ENCODE measurements around the gene PCSK2.

Gene PCSK2

DNA sequence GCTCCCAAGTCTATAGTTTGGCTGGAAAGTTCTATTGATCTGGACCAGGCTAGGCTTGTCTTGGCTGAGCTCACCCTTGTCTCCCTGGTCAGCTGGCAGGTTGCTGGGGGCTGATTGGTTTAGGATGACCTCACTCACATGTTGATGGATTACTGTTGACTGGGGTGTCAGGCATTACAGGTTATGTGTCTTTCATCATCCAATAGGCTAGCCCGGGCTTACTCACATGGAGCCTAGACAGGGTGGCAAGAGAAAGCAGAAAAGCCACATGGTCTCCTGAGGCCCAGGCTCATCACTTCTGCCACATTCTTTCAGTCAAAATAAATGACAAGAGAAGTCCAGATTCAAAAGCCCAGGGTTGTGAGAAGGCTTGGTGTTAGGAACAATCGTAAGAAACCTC, 200.8 kb downstream of the PCSK2 start:
- Histone ChIP-seq H3K27me3 (ENCODE audit: insufficient read depth, low read length) (peaks cover 54% of the 10 kb centered on the region), H2AFZ (ENCODE audit: low read length, unreplicated experiment) (no peak overlapping the region), H3K4me3 (ENCODE audit: low read depth, low read length) (no peak overlapping the region), H3K4me1 (ENCODE audit: control insufficient read depth, insufficient read depth, low read length, unreplicated experiment) (no peaks in the 10 kb centered on the region), H3K36me3 (ENCODE audit: insufficient read depth, low read length) (no peaks in the 10 kb centered on the region), H3K27ac (ENCODE audit: low read depth, low read length) (no peak overlapping the region), H3K79me2 (ENCODE audit: control insufficient read depth, insufficient read depth, low read length, unreplicated experiment) (no peaks in the 10 kb centered on the region)

DNA sequence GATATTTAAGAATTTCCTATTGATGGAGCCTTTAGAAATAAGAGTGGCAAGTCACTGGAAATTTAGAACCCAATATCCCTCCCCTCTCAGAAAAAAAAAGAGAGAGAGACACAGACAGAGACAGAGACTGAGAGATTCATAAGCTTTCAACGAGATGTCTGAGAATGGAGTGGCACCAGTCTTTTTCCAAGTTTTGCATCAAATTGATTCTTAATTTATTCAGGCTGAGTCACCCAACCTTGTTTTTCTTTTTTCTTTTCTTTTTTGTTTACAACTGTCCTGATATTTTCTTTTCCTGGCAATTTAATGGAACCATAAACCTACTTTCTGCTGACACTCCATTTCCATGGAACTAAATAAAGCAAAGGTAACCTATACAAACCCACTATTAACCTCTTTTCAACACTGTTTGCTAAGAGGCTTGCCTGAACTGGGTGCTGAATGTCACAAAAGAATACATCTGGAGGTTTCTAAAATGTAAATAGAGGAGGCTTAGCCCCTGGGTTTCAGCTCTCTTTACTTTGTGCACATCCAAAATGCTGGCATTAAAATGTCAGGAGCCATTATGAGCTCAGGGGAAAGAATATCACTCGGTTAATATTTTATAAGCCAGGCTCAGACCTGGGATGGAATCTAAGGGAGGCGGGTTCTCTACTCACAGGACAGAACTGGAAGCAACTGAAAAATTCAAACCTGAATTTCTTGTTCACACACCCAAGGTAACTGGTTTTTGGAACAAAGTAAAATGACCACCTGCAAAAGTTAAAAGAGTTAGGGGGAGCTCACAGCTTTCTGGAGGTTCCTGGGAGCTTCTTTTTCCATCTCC, 203.5 kb downstream of the PCSK2 start:
- no peaks in the 10 kb centered on the region for H3K79me2 ChIP-seq (ENCODE audit: control insufficient read depth, insufficient read depth, low read length, unreplicated experiment)
- no peak overlapping the region for H3K27ac ChIP-seq (ENCODE audit: low read depth, low read length)
- no peak overlapping the region for H2AFZ ChIP-seq (ENCODE audit: low read length, unreplicated experiment)
- no peaks in the 10 kb centered on the region for H3K4me1 ChIP-seq (ENCODE audit: control insufficient read depth, insufficient read depth, low read length, unreplicated experiment)
- H3K36me3 ChIP-seq (ENCODE audit: insufficient read depth, low read length), result no peaks in the 10 kb centered on the region
- no peak overlapping the region for H3K4me3 ChIP-seq (ENCODE audit: low read depth, low read length)
- peaks cover 70% of the 10 kb centered on the region for H3K27me3 ChIP-seq (ENCODE audit: insufficient read depth, low read length)

DNA sequence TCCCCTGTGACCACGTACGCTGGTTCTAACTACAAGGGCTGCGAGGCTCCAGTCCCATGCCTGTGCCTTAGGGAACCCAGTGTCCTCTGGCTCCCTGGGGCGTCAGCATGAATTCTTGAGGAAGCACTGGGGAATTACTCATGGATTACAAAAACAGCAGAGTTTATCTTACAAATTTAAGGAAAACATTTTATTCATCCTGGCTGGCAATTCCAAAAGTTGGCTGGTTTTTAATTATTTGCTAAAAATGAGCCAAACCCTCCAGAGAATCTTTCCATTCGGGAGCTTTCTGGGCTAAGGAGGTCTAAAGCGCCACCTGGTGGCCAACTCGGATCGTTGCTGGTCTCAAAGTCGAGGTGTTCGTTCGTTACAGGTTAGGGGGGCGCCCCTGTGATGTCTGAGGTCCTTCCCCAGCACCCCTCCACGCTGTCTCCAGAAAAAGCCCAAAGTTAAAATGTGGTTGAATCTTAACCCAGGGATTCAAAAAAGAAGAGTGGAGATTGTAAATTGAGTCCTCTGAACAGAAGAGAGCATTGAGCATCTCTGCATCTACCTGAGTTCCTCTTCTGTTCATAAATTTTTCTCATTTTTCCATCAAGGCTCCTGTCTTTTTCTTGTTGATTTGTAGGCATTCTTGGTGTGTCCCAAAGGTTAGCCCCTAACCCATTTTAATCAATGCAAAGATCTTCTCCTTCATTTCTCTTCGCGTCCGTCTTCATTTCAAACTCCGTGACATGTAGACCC, 205.0 kb downstream of the PCSK2 start:
- H2AFZ ChIP-seq (ENCODE audit: low read length, unreplicated experiment), result no peak overlapping the region
- no peaks in the 10 kb centered on the region for H3K36me3 ChIP-seq (ENCODE audit: insufficient read depth, low read length)
- H3K27me3 ChIP-seq (ENCODE audit: insufficient read depth, low read length), result peaks cover 84% of the 10 kb centered on the region
- no peaks in the 10 kb centered on the region for H3K79me2 ChIP-seq (ENCODE audit: control insufficient read depth, insufficient read depth, low read length, unreplicated experiment)
- no peak overlapping the region for H3K4me3 ChIP-seq (ENCODE audit: low read depth, low read length)
- no peak overlapping the region for H3K27ac ChIP-seq (ENCODE audit: low read depth, low read length)
- no peaks in the 10 kb centered on the region for H3K4me1 ChIP-seq (ENCODE audit: control insufficient read depth, insufficient read depth, low read length, unreplicated experiment)

DNA sequence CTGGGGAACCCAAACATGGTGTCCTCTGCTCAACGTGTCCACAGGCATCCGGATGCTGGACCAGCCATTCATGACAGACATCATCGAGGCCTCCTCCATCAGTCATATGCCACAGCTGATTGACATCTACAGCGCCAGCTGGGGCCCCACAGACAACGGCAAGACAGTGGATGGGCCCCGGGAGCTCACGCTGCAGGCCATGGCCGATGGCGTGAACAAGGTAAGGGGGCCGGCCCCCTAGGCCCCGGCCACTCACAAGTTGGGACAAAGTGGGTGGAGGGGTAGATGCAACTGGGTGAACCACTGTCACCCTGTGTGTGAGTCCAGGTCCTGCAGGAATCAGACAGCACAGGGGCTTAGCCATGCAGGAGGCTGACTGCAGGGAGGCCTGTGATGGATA, 209.8 kb downstream of the PCSK2 start:
- no peak overlapping the region for H2AFZ ChIP-seq (ENCODE audit: low read length, unreplicated experiment)
- no peak overlapping the region for H3K4me3 ChIP-seq (ENCODE audit: low read depth, low read length)
- H3K27ac ChIP-seq (ENCODE audit: low read depth, low read length), result no peak overlapping the region
- no peaks in the 10 kb centered on the region for H3K36me3 ChIP-seq (ENCODE audit: insufficient read depth, low read length)
- H3K79me2 ChIP-seq (ENCODE audit: control insufficient read depth, insufficient read depth, low read length, unreplicated experiment), result no peaks in the 10 kb centered on the region
- H3K27me3 ChIP-seq (ENCODE audit: insufficient read depth, low read length), result peaks cover 87% of the 10 kb centered on the region
- H3K4me1 ChIP-seq (ENCODE audit: control insufficient read depth, insufficient read depth, low read length, unreplicated experiment), result no peaks in the 10 kb centered on the region

DNA sequence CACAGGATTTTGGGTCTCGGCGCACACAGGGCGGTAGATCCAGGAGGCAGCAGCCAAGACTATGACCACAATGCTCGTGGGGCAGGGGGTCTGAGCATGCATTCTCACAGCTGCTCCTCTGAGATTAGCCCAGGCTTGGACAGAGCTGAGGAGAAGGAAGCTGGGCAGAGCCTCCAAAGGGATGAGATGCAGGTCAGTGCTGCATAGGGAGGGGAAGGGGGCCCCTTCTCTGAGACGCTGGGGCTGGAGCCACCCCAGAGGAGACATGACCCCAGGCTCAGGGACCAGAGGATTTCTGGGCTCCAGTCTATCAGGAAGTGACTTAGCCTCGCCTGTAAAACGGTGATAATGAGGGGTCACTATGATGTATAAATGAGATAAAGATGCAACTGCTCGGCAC, 210.4 kb downstream of the PCSK2 start:
- no peaks in the 10 kb centered on the region for H3K36me3 ChIP-seq (ENCODE audit: insufficient read depth, low read length)

DNA sequence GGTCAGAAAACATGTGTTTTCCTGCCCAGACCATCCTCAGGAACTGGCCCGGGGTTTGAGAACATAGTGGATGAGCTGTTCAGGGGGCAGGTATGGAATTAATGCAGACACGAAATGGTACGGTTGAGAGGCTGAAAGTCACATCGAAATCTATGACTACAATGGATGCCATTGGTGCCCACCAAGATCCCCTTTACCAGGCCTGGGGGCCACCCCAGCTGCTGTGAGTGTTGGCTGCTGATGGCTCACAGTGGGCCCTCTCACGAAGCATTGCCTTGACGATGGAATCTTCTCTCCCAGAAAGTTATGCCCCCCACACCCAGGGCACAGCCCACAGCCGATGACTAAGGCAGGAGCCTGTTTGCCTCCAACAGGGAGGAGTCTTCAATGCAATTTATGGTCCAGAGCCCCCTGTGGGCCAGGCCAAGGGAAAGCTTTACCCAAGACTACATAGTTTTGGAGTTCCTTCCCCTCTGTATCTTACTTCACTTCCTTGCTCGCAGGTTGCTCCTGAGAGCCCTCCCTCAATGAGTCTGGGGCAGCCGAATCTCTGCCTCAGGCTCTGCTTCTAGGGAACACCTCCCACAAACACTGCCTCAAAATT, 211.7 kb downstream of the PCSK2 start:
- H3K27ac ChIP-seq (ENCODE audit: low read depth, low read length), result no peak overlapping the region
- no peaks in the 10 kb centered on the region for H3K4me1 ChIP-seq (ENCODE audit: control insufficient read depth, insufficient read depth, low read length, unreplicated experiment)
- H2AFZ ChIP-seq (ENCODE audit: low read length, unreplicated experiment), result no peak overlapping the region
- H3K27me3 ChIP-seq (ENCODE audit: insufficient read depth, low read length), result peaks cover 87% of the 10 kb centered on the region
- no peak overlapping the region for H3K4me3 ChIP-seq (ENCODE audit: low read depth, low read length)
- H3K79me2 ChIP-seq (ENCODE audit: control insufficient read depth, insufficient read depth, low read length, unreplicated experiment), result no peaks in the 10 kb centered on the region
- H3K36me3 ChIP-seq (ENCODE audit: insufficient read depth, low read length), result no peaks in the 10 kb centered on the region

More for the DNA sequence above, 210.4 kb downstream of the PCSK2 start:
- H3K4me3 ChIP-seq (ENCODE audit: low read depth, low read length), result no peak overlapping the region
- H3K79me2 ChIP-seq (ENCODE audit: control insufficient read depth, insufficient read depth, low read length, unreplicated experiment), result no peaks in the 10 kb centered on the region
- H2AFZ ChIP-seq (ENCODE audit: low read length, unreplicated experiment), result no peak overlapping the region
- no peaks in the 10 kb centered on the region for H3K4me1 ChIP-seq (ENCODE audit: control insufficient read depth, insufficient read depth, low read length, unreplicated experiment)
- no peak overlapping the region for H3K27ac ChIP-seq (ENCODE audit: low read depth, low read length)
- peaks cover 87% of the 10 kb centered on the region for H3K27me3 ChIP-seq (ENCODE audit: insufficient read depth, low read length)

DNA sequence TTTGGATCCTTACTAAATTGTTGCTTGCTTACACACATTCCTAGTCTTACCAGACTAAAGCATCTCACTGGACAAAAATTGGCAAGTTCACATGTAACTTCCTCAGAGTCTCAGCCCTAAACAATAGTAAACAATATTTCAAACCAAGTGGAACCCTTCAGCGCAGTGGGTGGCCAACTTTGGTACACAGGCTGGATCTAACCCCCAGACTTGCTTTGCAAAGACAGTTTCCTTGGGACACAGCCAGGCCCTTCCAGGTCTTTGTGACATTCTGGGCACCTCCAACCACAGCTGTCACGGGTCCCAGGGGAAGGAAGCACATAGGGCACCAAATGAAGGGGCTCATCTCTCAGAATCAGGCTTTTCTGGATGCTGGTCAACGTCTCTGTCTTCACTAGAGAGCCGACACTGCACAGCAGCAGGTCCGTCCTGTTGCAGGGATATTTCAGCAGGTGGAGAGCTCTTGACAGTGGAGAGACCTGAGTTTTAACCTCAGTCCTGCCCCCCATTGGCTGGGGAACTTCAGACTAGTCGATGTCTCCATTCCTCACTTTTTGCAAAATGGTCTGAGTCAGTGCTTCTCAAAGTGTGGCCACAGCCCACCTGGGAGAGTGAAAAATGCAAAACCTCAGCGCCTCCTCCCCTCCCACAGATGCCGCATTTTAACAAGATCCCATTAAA, 212.9 kb downstream of the PCSK2 start:
- no peak overlapping the region for H3K4me3 ChIP-seq (ENCODE audit: low read depth, low read length)
- H3K79me2 ChIP-seq (ENCODE audit: control insufficient read depth, insufficient read depth, low read length, unreplicated experiment), result no peaks in the 10 kb centered on the region
- H3K27ac ChIP-seq (ENCODE audit: low read depth, low read length), result no peak overlapping the region
- no peaks in the 10 kb centered on the region for H3K36me3 ChIP-seq (ENCODE audit: insufficient read depth, low read length)
- H3K4me1 ChIP-seq (ENCODE audit: control insufficient read depth, insufficient read depth, low read length, unreplicated experiment), result no peaks in the 10 kb centered on the region
- peaks cover 89% of the 10 kb centered on the region for H3K27me3 ChIP-seq (ENCODE audit: insufficient read depth, low read length)
- no peak overlapping the region for H2AFZ ChIP-seq (ENCODE audit: low read length, unreplicated experiment)

DNA sequence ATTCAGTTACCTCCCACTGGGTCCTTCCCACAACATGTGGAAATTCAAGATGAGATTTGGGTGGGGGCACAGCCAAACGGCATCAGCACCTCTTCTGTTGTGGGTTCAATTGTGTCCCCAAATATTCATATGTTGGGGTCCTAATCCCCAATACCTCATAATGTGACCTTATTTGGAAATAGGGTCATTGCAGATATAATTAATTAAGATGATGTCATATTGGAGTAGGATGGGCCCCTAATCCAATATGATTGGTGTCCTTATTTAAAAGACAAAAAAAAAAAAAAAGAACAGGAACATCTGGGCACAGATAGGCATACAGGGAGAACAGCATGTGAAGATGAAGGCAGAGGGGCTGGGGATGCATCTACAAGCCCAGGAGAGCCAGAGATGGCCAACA, 214.9 kb downstream of the PCSK2 start:
- no peak overlapping the region for H3K4me3 ChIP-seq (ENCODE audit: low read depth, low read length)
- H3K27me3 ChIP-seq (ENCODE audit: insufficient read depth, low read length), result peaks cover 88% of the 10 kb centered on the region
- no peaks in the 10 kb centered on the region for H3K36me3 ChIP-seq (ENCODE audit: insufficient read depth, low read length)
- no peaks in the 10 kb centered on the region for H3K79me2 ChIP-seq (ENCODE audit: control insufficient read depth, insufficient read depth, low read length, unreplicated experiment)
- no peak overlapping the region for H3K27ac ChIP-seq (ENCODE audit: low read depth, low read length)
- no peaks in the 10 kb centered on the region for H3K4me1 ChIP-seq (ENCODE audit: control insufficient read depth, insufficient read depth, low read length, unreplicated experiment)
- no peak overlapping the region for H2AFZ ChIP-seq (ENCODE audit: low read length, unreplicated experiment)

DNA sequence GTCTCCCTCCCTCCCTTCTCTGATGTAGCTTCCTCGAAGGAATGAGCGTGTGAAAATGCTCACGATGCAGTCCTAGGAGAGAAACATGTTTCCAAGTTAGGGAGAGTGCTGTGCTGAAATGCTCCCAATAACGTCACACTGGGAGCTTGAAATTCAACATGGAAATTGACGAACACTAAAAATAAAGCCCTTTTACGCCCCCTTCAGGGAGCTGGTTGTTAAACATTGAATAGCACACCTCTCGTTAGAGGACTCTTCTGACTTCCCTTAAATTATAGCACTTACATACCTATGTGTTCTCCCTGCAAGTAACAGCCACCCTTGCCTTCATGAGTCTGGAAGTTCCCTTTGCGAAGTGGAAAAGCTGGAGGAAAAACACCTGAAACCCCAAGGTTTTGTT, 215.7 kb downstream of the PCSK2 start:
- Histone ChIP-seq H3K27ac (ENCODE audit: low read depth, low read length) (no peak overlapping the region), H3K79me2 (ENCODE audit: control insufficient read depth, insufficient read depth, low read length, unreplicated experiment) (no peaks in the 10 kb centered on the region), H3K36me3 (ENCODE audit: insufficient read depth, low read length) (no peaks in the 10 kb centered on the region), H3K27me3 (ENCODE audit: insufficient read depth, low read length) (peaks cover 85% of the 10 kb centered on the region), H2AFZ (ENCODE audit: low read length, unreplicated experiment) (no peak overlapping the region), H3K4me3 (ENCODE audit: low read depth, low read length) (no peak overlapping the region), H3K4me1 (ENCODE audit: control insufficient read depth, insufficient read depth, low read length, unreplicated experiment) (no peaks in the 10 kb centered on the region)

DNA sequence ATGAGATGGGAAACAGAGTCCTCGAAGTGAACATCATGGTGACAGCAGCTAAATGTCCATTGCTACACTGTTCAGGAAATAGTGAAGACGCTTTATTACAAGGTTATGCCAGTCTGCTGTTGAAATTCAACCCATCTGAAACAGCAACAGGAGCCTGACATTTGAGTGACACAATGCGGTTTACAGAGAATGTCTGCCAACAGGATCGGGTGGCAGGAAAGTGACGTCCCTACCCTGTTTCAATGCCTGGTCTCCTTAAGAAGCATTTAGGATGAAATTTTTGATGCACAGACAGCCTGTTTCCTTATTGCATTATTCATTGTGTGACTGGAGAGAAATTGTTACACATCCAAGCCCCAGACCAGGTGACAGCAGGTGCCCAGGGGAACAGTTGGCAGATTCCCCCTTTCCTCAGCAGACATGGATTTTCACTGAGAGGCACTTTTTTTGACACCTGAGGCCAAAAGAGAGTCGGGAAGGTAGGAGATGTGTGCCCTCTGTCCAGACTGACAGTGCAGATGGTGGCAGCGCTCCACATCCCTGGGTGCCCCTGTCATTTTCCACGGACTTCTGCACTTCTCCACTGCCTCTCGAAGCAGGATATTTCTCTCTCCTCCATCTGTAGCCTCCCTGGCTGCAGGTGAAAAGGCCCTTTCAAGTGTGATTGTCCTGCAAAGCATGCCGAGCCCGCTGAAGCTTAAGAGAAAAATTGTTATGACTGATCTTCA, 216.5 kb downstream of the PCSK2 start:
- peaks cover 83% of the 10 kb centered on the region for H3K27me3 ChIP-seq (ENCODE audit: insufficient read depth, low read length)

More for the DNA sequence above, 216.5 kb downstream of the PCSK2 start:
- Histone ChIP-seq H3K79me2 (ENCODE audit: control insufficient read depth, insufficient read depth, low read length, unreplicated experiment) (no peaks in the 10 kb centered on the region), H3K4me3 (ENCODE audit: low read depth, low read length) (no peak overlapping the region), H3K4me1 (ENCODE audit: control insufficient read depth, insufficient read depth, low read length, unreplicated experiment) (no peaks in the 10 kb centered on the region), H2AFZ (ENCODE audit: low read length, unreplicated experiment) (no peak overlapping the region), H3K27ac (ENCODE audit: low read depth, low read length) (no peak overlapping the region), H3K36me3 (ENCODE audit: insufficient read depth, low read length) (no peaks in the 10 kb centered on the region)

Measured in ACC112 (cell line).